WERI-Rb-1 (cell line): ENCODE measurements around the gene PIEZO1.

Experiments used
- DNase-seq: peaks from one replicate; pipeline ENCODE4 v3.0.0-alpha.2; 2020
- H3K27ac ChIP-seq: fragments of 250-450 bp; sonication (Bioruptor Pico); 2 replicates; pipeline ENCODE4 v1.5.1; 2020; ENCODE audit warnings: mild to moderate bottlenecking, moderate library complexity
- H3K27me3 ChIP-seq: fragments of 250-450 bp; sonication (Bioruptor Pico); 2 replicates; pipeline ENCODE4 v1.5.1; 2021; ENCODE audit warnings: mild to moderate bottlenecking, low read depth, moderate library complexity; ENCODE audit not compliant: insufficient read depth, severe bottlenecking
- H3K36me3 ChIP-seq: fragments of 250-450 bp; sonication (Bioruptor Pico); 2 replicates; pipeline ENCODE4 v1.5.1; 2020; ENCODE audit warnings: mild to moderate bottlenecking, moderate library complexity
- H3K4me3 ChIP-seq: 2 replicates; pipeline ENCODE4 v1.5.1; 2011; ENCODE audit warnings: low read depth, mild to moderate bottlenecking, control low read depth, low read length
- H3K9me3 ChIP-seq: fragments of 250-450 bp; sonication (Bioruptor Pico); 2 replicates; pipeline ENCODE4 v1.5.1; 2021; ENCODE audit warnings: mild to moderate bottlenecking, moderate library complexity; ENCODE audit not compliant: severe bottlenecking
- CTCF ChIP-seq: IDR thresholded peaks from 2 replicates; pipeline ENCODE4 v1.5.1; 2011; ENCODE audit warnings: low read depth, mild to moderate bottlenecking, control low read depth, inconsistent platforms, low read length

The PIEZO1 gene

GRCh38 chr16:88779406-88780141 is 5.4 kb downstream of the PIEZO1 start:
- H3K4me3 ChIP-seq: no peak overlapping the region
- no peaks in the 10 kb centered on the region for H3K27me3 ChIP-seq
- DNase-seq: no peak
- H3K27ac ChIP-seq: no peak overlapping the region
- H3K9me3 ChIP-seq: no peaks in the 10 kb centered on the region
- no peak for TF ChIP-seq CTCF
- no peaks in the 10 kb centered on the region for H3K36me3 ChIP-seq

- TF ChIP-seq CTCF: no peak
- no peaks in the 10 kb centered on the region for H3K36me3 ChIP-seq
- H3K9me3 ChIP-seq: no peaks in the 10 kb centered on the region
- no peaks in the 10 kb centered on the region for H3K27me3 ChIP-seq
- no peak overlapping the region for H3K4me3 ChIP-seq
- no peak for DNase-seq
- no peak overlapping the region for H3K27ac ChIP-seq
These were observed 6.4 kb downstream of the PIEZO1 start for GRCh38 chr16:88778541-88779065.

- TF ChIP-seq CTCF: no peak
- no peak overlapping the region for H3K27ac ChIP-seq
- no peak overlapping the region for H3K4me3 ChIP-seq
- no peaks in the 10 kb centered on the region for H3K9me3 ChIP-seq
- H3K27me3 ChIP-seq: no peaks in the 10 kb centered on the region
- H3K36me3 ChIP-seq: no peaks in the 10 kb centered on the region
- no peak for DNase-seq
These were observed 6.8 kb downstream of the PIEZO1 start for GRCh38 chr16:88778271-88778525.

- no peaks in the 10 kb centered on the region for H3K36me3 ChIP-seq
- no peak overlapping the region for H3K27ac ChIP-seq
- no peak for DNase-seq
- H3K27me3 ChIP-seq: no peaks in the 10 kb centered on the region
- no peak overlapping the region for H3K4me3 ChIP-seq
- no peak for TF ChIP-seq CTCF
- H3K9me3 ChIP-seq: no peaks in the 10 kb centered on the region
These were observed 7.3 kb downstream of the PIEZO1 start for GRCh38 chr16:88777471-88778270.

GRCh38 chr16:88775825-88776224 is 9.2 kb downstream of the PIEZO1 start:
- H3K4me3 ChIP-seq: no peak overlapping the region
- H3K27ac ChIP-seq: no peak overlapping the region
- no peak for DNase-seq
- H3K27me3 ChIP-seq: no peaks in the 10 kb centered on the region
- H3K9me3 ChIP-seq: no peaks in the 10 kb centered on the region
- H3K36me3 ChIP-seq: no peaks in the 10 kb centered on the region
- no peak for TF ChIP-seq CTCF
